KOPT-K1 (cell line): ENCODE data around the gene TXN.
A peak's percentile ranks its signal among the peaks of the same experiment; 100 is the strongest.

ENCODE experiments used
- H3K27ac ChIP-seq: fragments of 200-600 bp; sonication (generic); 2 replicates; pipeline ENCODE4 v1.5.1; 2016; ENCODE audit warnings: antibody characterized with exemption, mild to moderate bottlenecking, low read depth, low read length; ENCODE audit not compliant: poor library complexity, severe bottlenecking
- H3K36me3 ChIP-seq: fragments of 200-600 bp; sonication (generic); 2 replicates; pipeline ENCODE4 v1.5.1; 2017; ENCODE audit warnings: antibody characterized with exemption, mild to moderate bottlenecking, low read length, moderate library complexity; ENCODE audit not compliant: insufficient read depth
- H3K9me3 ChIP-seq: fragments of 200-600 bp; sonication (generic); 2 replicates; pipeline ENCODE4 v1.5.1; 2017; ENCODE audit warnings: antibody characterized with exemption, low read length, mild to moderate bottlenecking; ENCODE audit not compliant: insufficient read depth, poor library complexity, severe bottlenecking

TXN gene

GRCh38 chr9:110249603-110250002 lies 6.7 kb downstream of the TXN start:
- Histone ChIP-seq H3K36me3 (peaks cover 63% of the 10 kb centered on the region), H3K9me3 (no peaks in the 10 kb centered on the region), H3K27ac (no peak overlapping the region)

GRCh38 chr9:110248361-110248760 lies 7.9 kb downstream of the TXN start:
- H3K9me3 ChIP-seq = no peaks in the 10 kb centered on the region
- peaks cover 73% of the 10 kb centered on the region for H3K36me3 ChIP-seq
- H3K27ac ChIP-seq = no peak overlapping the region

- Histone ChIP-seq H3K36me3 (peaks cover 82% of the 10 kb centered on the region), H3K27ac (no peak overlapping the region), H3K9me3 (no peaks in the 10 kb centered on the region)
These were observed 10.1 kb downstream of the TXN start for GRCh38 chr9:110246214-110246613.

GRCh38 chr9:110244616-110245015 lies 11.7 kb downstream of the TXN start:
- H3K27ac ChIP-seq = no peak overlapping the region
- peaks cover 66% of the 10 kb centered on the region for H3K36me3 ChIP-seq
- no peaks in the 10 kb centered on the region for H3K9me3 ChIP-seq

GRCh38 chr9:110241858-110242321 lies 14.4 kb downstream of the TXN start:
- Histone ChIP-seq H3K27ac (no peak overlapping the region), H3K36me3 (peaks cover 39% of the 10 kb centered on the region), H3K9me3 (no peaks in the 10 kb centered on the region)

GRCh38 chr9:110241260-110241857 lies 14.9 kb downstream of the TXN start:
- Histone ChIP-seq H3K36me3 (peaks cover 34% of the 10 kb centered on the region), H3K9me3 (no peaks in the 10 kb centered on the region), H3K27ac (no peak overlapping the region)

GRCh38 chr9:110240198-110240597 lies 16.1 kb downstream of the TXN start:
- peaks cover 25% of the 10 kb centered on the region for H3K36me3 ChIP-seq
- no peaks in the 10 kb centered on the region for H3K9me3 ChIP-seq
- no peak overlapping the region for H3K27ac ChIP-seq

GRCh38 chr9:110228321-110228720 lies 28.0 kb downstream of the TXN start:
- Histone ChIP-seq H3K27ac (no peak overlapping the region), H3K9me3 (no peaks in the 10 kb centered on the region), H3K36me3 (no peaks in the 10 kb centered on the region)

- Histone ChIP-seq H3K27ac (no peak overlapping the region), H3K9me3 (no peaks in the 10 kb centered on the region), H3K36me3 (no peaks in the 10 kb centered on the region)
These were observed 31.7 kb downstream of the TXN start for GRCh38 chr9:110224583-110224982.

- no peaks in the 10 kb centered on the region for H3K9me3 ChIP-seq
- no peak overlapping the region for H3K27ac ChIP-seq
- H3K36me3 ChIP-seq = no peaks in the 10 kb centered on the region
These were observed 35.5 kb downstream of the TXN start for GRCh38 chr9:110220809-110221208.

- no peaks in the 10 kb centered on the region for H3K9me3 ChIP-seq
- H3K27ac ChIP-seq = no peak overlapping the region
- no peaks in the 10 kb centered on the region for H3K36me3 ChIP-seq
These were observed 38.6 kb downstream of the TXN start for GRCh38 chr9:110217656-110218099.

GRCh38 chr9:110214586-110215355 lies 41.5 kb downstream of the TXN start:
- Histone ChIP-seq H3K27ac (peak overlapping the region; percentile 32), H3K36me3 (no peaks in the 10 kb centered on the region), H3K9me3 (peaks cover 4% of the 10 kb centered on the region)

- H3K9me3 ChIP-seq = peaks cover 4% of the 10 kb centered on the region
- H3K27ac ChIP-seq = peak overlapping the region; percentile 32
- no peaks in the 10 kb centered on the region for H3K36me3 ChIP-seq
These were observed 42.2 kb downstream of the TXN start for GRCh38 chr9:110214090-110214489.

GRCh38 chr9:110213413-110214044 lies 42.8 kb downstream of the TXN start:
- Histone ChIP-seq H3K27ac (peak overlapping the region; percentile 32), H3K36me3 (no peaks in the 10 kb centered on the region), H3K9me3 (peaks cover 4% of the 10 kb centered on the region)

- no peak within 1 kb of the TSS for H3K27ac ChIP-seq
- no peaks in the 10 kb centered on the region for H3K36me3 ChIP-seq
- H3K9me3 ChIP-seq = peaks cover 4% of the 10 kb centered on the region
These were observed 48.3 kb downstream of the TXN start, which contains the start of gene C9orf152 for GRCh38 chr9:110208031-110208430. C9orf152 (minus strand) TSS chr9:110208159; CDS start chr9:110207579, 580 bp downstream.
